ENCODE results near the gene SGF29.

GRCh38 chr16:28580726-28581315, 27.1 kb downstream of the SGF29 start:
- no peak for TF ChIP-seq CTCF (IDR thresholded peaks at IDR 0.05)
- TF ChIP-seq SMC3 (IDR thresholded peaks at IDR 0.05) = no peak
- TF ChIP-seq JUNB (IDR thresholded peaks at IDR 0.05) = no peak
- TF ChIP-seq POLR2A (IDR thresholded peaks at IDR 0.05; ENCODE audit: low read length) = no peak

Measured in A549 (cell line).